ENCODE data around the gene ARFGAP2.
A peak's percentile ranks its signal among the peaks of the same experiment; 100 is the strongest.
"Not testable (repeated sequence)": the region's sequence is repeated elsewhere in the genome, so short reads cannot be mapped to it uniquely, and the experiment has no call there.

The ARFGAP2 gene

GRCh38 chr11:47176328-47177228 lies at the start of gene ARFGAP2:
Gene ARFGAP2 (minus strand): TSS chr11:47176879. CDS start chr11:47176853, 26 bp downstream.
- peak; percentile 97 for DNase-seq

- DNase-seq: peak; percentile 71
Measured at GRCh38 chr11:47225552-47226400, 49.1 kb upstream of the ARFGAP2 start.

- no peak for DNase-seq
Measured at GRCh38 chr11:47222696-47223095, 46.0 kb upstream of the ARFGAP2 start.

- no peak for DNase-seq
Measured at GRCh38 chr11:47220401-47220821, 43.7 kb upstream of the ARFGAP2 start.

- DNase-seq: peak; percentile 83
Measured at GRCh38 chr11:47216121-47216798, 39.6 kb upstream of the ARFGAP2 start.

- peak; percentile 63 for DNase-seq
Measured at GRCh38 chr11:47215366-47215910, 38.8 kb upstream of the ARFGAP2 start.

GRCh38 chr11:47213950-47214565 lies 37.4 kb upstream of the ARFGAP2 start:
- DNase-seq: peak; percentile 93

GRCh38 chr11:47212938-47213337 lies 36.3 kb upstream of the ARFGAP2 start:
- DNase-seq: no peak

- DNase-seq: no peak
Measured at GRCh38 chr11:47208628-47209027, 31.9 kb upstream of the ARFGAP2 start.

- not testable (repeated sequence) for DNase-seq
Measured at GRCh38 chr11:47208008-47208552, 31.4 kb upstream of the ARFGAP2 start.

GRCh38 chr11:47207459-47207858 lies 30.8 kb upstream of the ARFGAP2 start:
- no peak for DNase-seq

GRCh38 chr11:47206577-47206976 lies 29.9 kb upstream of the ARFGAP2 start:
- DNase-seq: not testable (repeated sequence)

- DNase-seq: no peak
Measured at GRCh38 chr11:47204637-47204989, 27.9 kb upstream of the ARFGAP2 start.

- no peak for DNase-seq
Measured at GRCh38 chr11:47202576-47202975, 25.9 kb upstream of the ARFGAP2 start.

- no peak for DNase-seq
Measured at GRCh38 chr11:47201015-47201414, 24.3 kb upstream of the ARFGAP2 start.

- DNase-seq: not testable (repeated sequence)
Measured at GRCh38 chr11:47198161-47198560, 21.5 kb upstream of the ARFGAP2 start.

- DNase-seq: no peak
Measured at GRCh38 chr11:47192111-47192510, 15.4 kb upstream of the ARFGAP2 start.

GRCh38 chr11:47191137-47191536 lies 14.5 kb upstream of the ARFGAP2 start:
- DNase-seq: not testable (repeated sequence)

GRCh38 chr11:47189100-47189834 lies 12.6 kb upstream of the ARFGAP2 start:
- no peak for DNase-seq

- DNase-seq: no peak
Measured at GRCh38 chr11:47188259-47188658, 11.6 kb upstream of the ARFGAP2 start.

GRCh38 chr11:47187723-47188122 lies 11.0 kb upstream of the ARFGAP2 start:
- DNase-seq: no peak

Data from activated CD4-positive, alpha-beta T cell treated with anti-CD3 and anti-CD28 coated beads, Interleukin-2, amount 50 U/mL, for 16 hours (primary cell).